ENCODE results near the gene FMNL3.

The FMNL3 gene

GRCh38 chr12:49588721-49589516 lies 118.3 kb downstream of the FMNL3 start:
- no peak for DNase-seq (ENCODE audit: low spot score)

DNA sequence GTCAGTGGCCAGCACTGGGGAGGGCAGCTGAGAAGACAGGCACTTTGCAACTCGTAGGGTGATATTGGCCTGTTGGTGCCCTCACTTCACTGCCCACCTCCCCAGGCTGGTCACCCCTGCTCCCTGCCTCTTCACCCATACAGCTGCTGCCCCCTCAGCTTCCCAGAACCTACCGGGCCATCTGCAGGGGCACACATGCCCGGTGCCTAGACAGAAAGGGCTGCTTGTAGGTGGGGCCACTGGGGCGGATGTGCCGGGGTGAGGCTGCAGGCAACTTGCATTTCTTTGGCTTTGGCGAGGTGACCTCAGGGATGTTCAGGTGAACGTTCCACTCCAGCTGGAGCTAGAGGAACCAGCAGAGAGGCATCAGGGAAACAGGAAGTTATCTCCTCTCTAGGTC lies 118.9 kb downstream of the FMNL3 start:
- no peak for DNase-seq (ENCODE audit: low spot score)

DNA sequence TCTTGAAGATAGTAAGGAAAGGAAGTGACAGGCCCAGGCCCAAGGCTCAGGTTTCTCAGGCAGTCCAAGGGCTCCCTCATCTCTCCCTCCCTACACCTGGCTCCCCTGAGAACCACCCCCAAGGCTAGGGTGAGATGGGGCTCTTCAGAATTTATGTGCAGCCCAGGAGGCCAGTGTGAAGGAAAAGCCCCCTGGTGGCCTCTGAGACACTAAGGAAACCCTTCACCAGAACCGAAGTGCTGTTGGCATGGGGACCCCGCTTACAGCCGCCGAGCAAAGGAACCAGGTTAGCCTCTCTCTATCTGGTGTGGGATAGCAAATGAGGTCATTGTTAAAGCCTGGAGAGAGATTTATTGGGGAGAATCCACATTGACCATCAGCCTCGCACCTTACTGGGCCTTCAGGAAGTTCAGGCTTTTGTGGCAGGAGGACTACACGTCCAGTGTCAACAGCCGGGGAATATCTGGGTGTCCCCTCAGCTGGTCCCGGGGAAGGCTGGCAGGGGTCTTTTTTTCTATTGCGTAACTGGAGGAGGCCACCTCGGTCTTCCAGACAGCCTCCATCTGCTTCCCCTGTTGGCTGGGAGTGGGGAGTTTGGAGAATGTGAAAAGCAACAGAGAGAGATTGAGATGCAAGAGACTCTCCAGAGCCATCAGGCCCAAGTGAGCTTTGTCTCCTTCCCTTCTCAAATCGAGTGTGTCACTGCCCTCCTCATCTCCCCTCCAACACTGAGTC lies 119.9 kb downstream of the FMNL3 start:
- no peak for DNase-seq (ENCODE audit: low spot score)

Data from left forelimb (tissue), 1 donor.